ENCODE measurements around the gene EPSTI1. TPM values are rescaled to one million over a fixed set of nuclear protein-coding genes. Genes with fewer than 3 reads are reported as not detected.

Gene EPSTI1
- polyA plus RNA-seq, 1 donor from 2014 or later: not detected

DNA sequence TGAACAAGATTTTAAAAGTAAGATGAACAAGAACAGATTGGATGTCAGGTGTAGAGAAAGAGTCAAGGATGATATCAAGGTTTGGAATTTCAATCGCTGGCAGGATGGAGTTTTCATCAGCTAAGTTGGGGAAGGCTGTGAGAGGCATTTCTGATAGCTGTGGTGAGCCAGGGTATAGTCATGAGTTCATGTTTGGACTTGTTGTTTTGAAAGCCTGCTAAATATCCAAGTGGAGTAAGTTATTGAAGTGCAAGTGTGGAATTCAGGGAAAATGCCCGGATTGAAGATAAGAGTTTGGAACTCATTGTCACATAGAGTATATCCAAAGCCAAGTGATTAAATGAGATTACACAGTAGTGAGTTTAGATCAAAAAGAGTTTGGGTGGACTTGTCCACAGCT is 11.0 kb upstream of the EPSTI1 start:
- Histone ChIP-seq H3K9me2 (ENCODE audit: insufficient read depth, low read length) (no peaks in the 10 kb centered on the region), H4K20me1 (ENCODE audit: insufficient read depth) (no peaks in the 10 kb centered on the region), H3K36me3 (ENCODE audit: insufficient read depth, low read length) (no peaks in the 10 kb centered on the region), H3K79me2 (replicated peaks; ENCODE audit: insufficient read depth, low read length) (no peaks in the 10 kb centered on the region), H3K27ac (ENCODE audit: low read length) (no peak overlapping the region), H3K27me3 (ENCODE audit: insufficient read depth, low read depth, low read length) (no peaks in the 10 kb centered on the region), H3K4me3 (ENCODE audit: low read length) (no peak overlapping the region), H3F3A (ENCODE audit: insufficient read depth, low read length, poor library complexity, severe bottlenecking) (no peaks in the 10 kb centered on the region), H2AFZ (ENCODE audit: low read depth, low read length) (no peak overlapping the region), H3K4me2 (ENCODE audit: low read length) (no peak overlapping the region), H3K9me3 (ENCODE audit: low read length) (no peaks in the 10 kb centered on the region), H3K9ac (ENCODE audit: low read length) (no peak overlapping the region)
- no peak for TF ChIP-seq POLR2AphosphoS5 (IDR thresholded peaks at IDR 0.05)
- TF ChIP-seq EP300 (conservative IDR thresholded peaks at IDR 0.05; ENCODE audit: poor library complexity, severe bottlenecking): no peak
- TF ChIP-seq MXI1 (conservative IDR thresholded peaks at IDR 0.05; ENCODE audit: poor library complexity, severe bottlenecking): no peak
- TF ChIP-seq RAD21 (conservative IDR thresholded peaks at IDR 0.05): no peak
- no peak for TF ChIP-seq SMC3 (conservative IDR thresholded peaks at IDR 0.05; ENCODE audit: poor library complexity)
- no peak for TF ChIP-seq CTCF (IDR thresholded peaks at IDR 0.05; ENCODE audit: poor library complexity, severe bottlenecking)
- TF ChIP-seq REST (IDR thresholded peaks at IDR 0.05; ENCODE audit: borderline replicate concordance): no peak
- no peak for TF ChIP-seq EZH2 (IDR thresholded peaks at IDR 0.05; ENCODE audit: borderline replicate concordance, insufficient read depth, low read length, poor library complexity, severe bottlenecking)
- no peak for TF ChIP-seq TAF1 (IDR thresholded peaks at IDR 0.05; ENCODE audit: low read depth)

DNA sequence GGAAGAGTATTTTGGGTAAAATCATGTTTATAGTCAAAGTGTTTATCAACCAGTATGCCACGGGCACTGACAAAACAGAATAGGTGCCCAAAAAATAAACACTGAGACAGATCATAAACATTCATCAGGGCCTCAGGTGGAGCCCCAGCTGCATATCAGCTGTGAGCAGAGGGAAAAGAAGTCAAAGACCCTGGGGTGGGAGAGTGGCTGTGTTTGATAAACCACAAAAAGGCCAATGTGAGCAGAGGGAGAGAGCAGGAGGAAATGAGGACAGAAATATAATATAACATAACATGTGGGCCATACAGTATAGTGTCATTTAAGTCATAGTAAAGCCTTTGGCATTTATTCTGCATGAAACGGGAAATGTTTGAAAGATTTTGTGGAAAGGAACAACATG is 10.0 kb upstream of the EPSTI1 start:
- Histone ChIP-seq H2AFZ (ENCODE audit: low read depth, low read length) (no peak overlapping the region), H3F3A (ENCODE audit: insufficient read depth, low read length, poor library complexity, severe bottlenecking) (no peaks in the 10 kb centered on the region), H3K36me3 (ENCODE audit: insufficient read depth, low read length) (no peaks in the 10 kb centered on the region), H3K4me2 (ENCODE audit: low read length) (no peak overlapping the region), H3K9me2 (ENCODE audit: insufficient read depth, low read length) (no peaks in the 10 kb centered on the region), H3K4me3 (ENCODE audit: low read length) (no peak overlapping the region), H3K27ac (ENCODE audit: low read length) (no peak overlapping the region), H3K27me3 (ENCODE audit: insufficient read depth, low read depth, low read length) (no peaks in the 10 kb centered on the region), H3K9me3 (ENCODE audit: low read length) (no peaks in the 10 kb centered on the region), H3K79me2 (replicated peaks; ENCODE audit: insufficient read depth, low read length) (no peaks in the 10 kb centered on the region), H3K9ac (ENCODE audit: low read length) (no peak overlapping the region), H4K20me1 (ENCODE audit: insufficient read depth) (no peaks in the 10 kb centered on the region)
- TF ChIP-seq EZH2 (IDR thresholded peaks at IDR 0.05; ENCODE audit: borderline replicate concordance, insufficient read depth, low read length, poor library complexity, severe bottlenecking) (no peak), CTCF (IDR thresholded peaks at IDR 0.05; ENCODE audit: poor library complexity, severe bottlenecking) (no peak), REST (IDR thresholded peaks at IDR 0.05; ENCODE audit: borderline replicate concordance) (no peak), POLR2AphosphoS5 (IDR thresholded peaks at IDR 0.05) (no peak), RAD21 (conservative IDR thresholded peaks at IDR 0.05) (no peak), TAF1 (IDR thresholded peaks at IDR 0.05; ENCODE audit: low read depth) (no peak), SMC3 (conservative IDR thresholded peaks at IDR 0.05; ENCODE audit: poor library complexity) (no peak), MXI1 (conservative IDR thresholded peaks at IDR 0.05; ENCODE audit: poor library complexity, severe bottlenecking) (no peak), EP300 (conservative IDR thresholded peaks at IDR 0.05; ENCODE audit: poor library complexity, severe bottlenecking) (no peak)
